ENCODE results near the gene EPHA3. TPM values are rescaled to one million over a fixed set of nuclear protein-coding genes. Genes with fewer than 3 reads are reported as not detected.

The EPHA3 gene
- 0.14 TPM in 1 of 2 replicates, not detected in the other for total RNA-seq

- DNase-seq = peak; percentile 0
These were observed at the start of gene EPHA3 for GRCh38 chr3:89107461-89108290. EPHA3 (plus strand) TSS chr3:89107621; CDS start chr3:89107749, 128 bp downstream.

GRCh38 chr3:89058371-89058770 lies 49.0 kb upstream of the EPHA3 start:
- no peak for DNase-seq

DNA sequence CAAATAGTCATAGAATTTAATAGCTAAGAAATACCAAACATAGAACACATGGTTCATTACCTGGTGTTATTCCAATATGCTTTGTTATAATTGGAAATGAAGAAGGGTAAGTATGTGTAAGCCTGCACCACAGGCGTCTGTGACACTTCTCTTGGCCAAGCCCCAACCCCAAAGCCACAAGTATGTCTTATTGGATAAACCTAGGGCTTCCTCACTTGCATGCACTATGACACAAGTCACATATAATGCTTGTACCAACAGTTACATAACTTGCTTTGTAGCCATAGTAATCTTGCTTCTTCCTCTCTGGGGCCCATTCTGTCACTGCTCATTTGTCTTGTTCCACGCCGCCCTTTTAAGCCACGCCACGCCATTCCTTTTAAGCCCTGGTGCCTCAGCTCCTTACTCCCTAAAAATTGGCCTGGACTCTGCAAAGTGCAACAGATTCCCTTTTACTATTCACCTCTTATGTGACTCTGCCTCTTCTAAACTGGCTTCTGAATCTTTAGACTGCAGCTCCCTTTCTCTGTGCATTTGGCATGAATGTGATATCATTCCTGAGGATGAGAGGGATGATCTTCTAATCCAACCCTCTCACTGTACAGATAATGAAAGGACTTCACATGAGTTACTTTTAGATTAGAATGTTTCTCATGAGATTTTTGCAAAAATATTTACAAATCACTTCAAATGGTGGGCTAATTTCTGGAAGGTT lies 48.1 kb upstream of the EPHA3 start:
- no peak for DNase-seq

DNA sequence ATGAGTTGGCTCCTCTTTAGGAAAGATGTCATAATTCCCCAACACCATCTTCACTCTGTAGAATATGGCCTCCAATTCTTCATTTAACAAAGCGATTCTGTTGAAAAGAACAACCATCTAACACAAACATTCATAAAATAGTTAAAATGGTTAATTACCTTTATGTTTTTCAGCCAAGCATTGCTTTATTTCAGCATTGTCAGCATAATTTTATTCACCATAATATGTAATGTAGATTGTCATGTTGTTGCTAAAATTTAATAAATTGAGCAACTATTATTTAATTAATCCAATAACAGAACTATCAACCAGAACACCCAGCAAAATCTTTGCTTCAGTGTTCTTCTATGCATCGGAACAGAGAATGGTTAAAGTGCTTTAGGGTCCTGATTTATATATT lies 46.2 kb upstream of the EPHA3 start:
- DNase-seq = no peak

GRCh38 chr3:89067736-89068135 lies 39.7 kb upstream of the EPHA3 start:
- no peak for DNase-seq

DNA sequence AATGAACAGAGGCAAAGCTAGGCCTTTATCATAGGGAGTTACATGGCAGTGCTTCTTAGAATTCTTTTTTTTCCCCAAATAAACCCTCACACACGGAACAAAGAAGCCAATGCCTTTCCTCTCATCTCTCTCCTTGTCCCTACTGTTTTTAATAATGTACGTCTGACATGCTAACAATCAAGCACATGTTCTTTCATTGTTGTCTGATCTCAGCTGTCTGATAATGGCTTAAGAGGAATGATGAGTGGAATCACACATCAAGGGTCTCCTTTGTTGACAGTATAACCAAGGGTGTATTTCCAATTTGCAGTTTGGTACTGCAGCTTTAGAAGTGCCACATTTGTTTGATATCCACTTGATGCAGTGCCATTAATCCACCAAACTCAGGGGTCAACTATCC lies 34.8 kb upstream of the EPHA3 start:
- DNase-seq = no peak

DNA sequence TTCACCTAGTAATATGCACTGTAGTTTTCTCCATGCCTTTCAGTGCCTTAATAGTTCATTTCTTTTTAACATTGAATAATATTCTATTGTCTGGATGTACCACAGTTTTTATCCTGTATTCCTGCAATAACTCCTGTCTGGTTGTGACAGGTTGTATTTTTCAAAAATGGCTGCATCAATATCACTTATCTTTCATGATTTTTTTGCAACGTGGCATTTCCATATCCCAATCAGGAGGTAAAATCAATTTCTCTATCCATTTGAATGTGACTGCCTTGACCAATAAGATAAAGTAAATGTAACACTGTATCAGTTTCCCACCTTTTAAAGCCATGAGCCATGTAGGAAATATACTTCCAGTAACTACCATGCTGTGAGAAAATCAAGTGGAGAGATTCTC lies 27.5 kb upstream of the EPHA3 start:
- DNase-seq = no peak

GRCh38 chr3:89087851-89088250 lies 19.6 kb upstream of the EPHA3 start:
- DNase-seq = no peak

DNA sequence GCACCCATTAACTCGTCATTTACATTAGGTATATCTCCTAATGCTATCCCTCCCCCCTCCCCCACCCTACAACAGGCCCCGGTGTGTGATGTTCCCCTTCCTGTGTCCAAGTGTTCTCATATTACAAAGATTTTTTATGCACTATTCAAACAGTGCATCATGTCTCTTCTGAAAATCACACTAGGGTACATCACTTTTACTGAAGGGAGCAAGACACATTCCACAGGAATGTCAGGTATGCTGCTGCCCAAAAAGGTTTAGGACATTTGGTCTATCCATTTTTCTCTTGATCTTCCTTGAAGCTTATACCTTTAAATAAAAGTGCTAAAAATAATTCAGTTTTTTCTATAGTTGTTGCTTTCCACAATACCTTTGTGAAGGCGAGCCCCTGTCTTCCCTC lies 9.2 kb upstream of the EPHA3 start:
- DNase-seq = no peak

DNA sequence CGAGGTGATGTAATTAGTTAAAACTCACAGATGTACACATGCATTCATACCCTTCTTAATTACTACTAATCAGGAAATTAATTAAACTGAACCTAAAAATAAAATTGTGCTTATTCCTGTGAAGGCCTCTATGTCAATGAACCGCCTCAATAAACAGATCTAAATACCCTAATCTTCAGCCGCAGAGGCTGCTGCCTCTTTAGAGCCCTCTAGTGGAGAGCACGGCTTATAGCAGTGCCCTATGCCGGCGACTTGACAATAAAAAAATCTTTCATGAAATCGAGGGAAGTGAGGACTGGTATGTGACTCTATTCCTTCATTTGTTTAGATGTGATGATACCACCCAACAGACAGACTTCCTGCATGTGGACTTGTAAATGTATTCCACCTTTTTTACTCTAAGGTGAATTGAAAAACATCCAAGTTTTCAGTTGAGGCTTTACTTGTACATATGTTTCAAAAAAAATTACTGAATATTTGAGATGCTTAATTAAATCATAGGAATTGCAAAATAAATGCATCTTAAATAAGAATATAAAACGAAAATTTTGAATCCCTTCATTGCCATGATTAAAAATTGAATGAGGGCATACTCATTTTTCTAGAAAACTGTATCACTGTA lies 8.3 kb upstream of the EPHA3 start:
- DNase-seq = peak; percentile 38

- DNase-seq = no peak
These were observed 6.2 kb upstream of the EPHA3 start for GRCh38 chr3:89101251-89101650.

DNA sequence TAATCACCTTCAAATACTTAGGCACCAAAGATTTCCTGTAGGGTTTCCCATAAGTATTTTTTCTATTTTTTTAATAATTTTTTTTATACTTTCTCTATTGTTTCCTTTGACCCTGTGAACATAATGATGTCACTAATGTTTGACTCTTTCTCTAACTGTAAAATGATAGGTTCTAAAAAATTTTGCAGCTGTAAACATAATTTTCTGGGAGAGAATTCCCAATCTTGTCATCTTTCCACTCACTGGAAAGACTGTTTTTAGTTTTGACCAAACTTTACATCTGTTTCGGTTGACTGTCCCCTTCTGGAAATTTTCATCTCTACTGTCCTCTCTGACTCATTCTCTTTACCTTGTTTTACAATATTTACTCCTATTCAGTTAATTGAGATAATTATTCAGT lies 5.5 kb upstream of the EPHA3 start:
- DNase-seq = no peak

DNA sequence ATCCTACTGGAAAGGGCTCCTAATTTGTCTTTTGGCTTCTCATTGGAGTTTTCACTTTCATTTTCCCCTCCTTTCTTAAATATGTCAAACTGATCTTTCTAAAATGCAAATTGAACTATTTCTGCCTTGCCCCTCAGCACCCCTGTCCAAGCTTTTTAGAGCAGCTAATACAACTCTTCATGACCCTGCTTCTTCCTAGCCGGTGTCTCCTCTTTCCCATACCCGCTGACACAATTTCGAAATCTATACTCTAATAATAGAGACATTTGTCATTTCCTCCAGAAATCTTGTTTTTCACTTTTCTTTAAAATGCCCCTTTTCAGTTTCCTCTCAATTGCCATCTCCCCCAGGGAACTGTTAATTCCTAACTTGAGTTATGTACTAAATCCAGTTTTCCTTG lies 2.9 kb upstream of the EPHA3 start:
- DNase-seq = no peak

- DNase-seq = no peak
These were observed 1.9 kb upstream of the EPHA3 start for GRCh38 chr3:89105503-89105902.

- DNase-seq = no peak
These were observed 800 bp downstream of the EPHA3 start for GRCh38 chr3:89108291-89108550.

- no peak for DNase-seq
These were observed 5.9 kb downstream of the EPHA3 start for GRCh38 chr3:89113344-89113743.

DNA sequence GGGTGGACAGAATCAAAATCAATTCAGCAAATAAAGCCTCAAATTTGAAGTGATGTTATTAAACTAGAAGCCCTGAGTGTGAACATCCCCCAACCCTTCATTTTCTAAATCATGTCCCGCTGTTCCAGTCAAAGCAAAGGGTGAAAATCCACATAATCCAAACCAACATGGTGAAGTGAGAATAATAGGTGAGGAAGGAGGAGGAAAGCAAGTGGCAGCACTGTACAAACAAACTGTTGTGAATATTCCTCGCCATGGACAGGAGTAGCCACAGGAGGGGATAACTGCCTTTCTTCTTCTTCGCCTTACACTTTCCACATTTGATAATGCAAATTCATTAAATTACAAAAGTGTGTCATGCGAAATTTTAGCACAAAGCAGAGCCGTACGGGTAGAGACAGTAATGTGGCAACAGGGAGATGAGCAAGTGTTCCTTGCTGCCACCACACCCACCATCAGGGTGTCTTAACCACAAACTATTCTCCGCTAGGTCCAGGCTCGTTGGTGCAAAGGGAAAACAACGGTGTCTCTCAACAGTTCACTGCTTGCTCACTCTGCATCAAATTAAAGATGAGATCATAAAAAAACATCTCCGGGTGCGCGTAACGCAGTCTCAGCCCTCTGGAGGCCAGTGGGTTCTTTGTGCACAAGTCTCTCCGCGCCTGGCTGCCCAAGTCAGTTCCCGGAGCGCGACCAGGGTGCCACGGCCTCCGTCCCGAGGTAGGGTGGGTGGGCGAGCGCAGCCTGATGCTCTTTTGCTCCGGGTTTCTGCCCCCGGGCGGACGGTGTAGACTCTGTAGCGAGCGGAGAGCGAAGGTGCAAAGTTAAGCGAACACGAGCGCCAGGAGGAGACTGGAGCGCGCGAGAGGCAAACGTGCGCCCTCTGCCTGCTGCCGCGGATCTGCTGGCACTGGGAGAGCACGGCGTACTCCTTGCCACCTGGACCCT lies 6.7 kb downstream of the EPHA3 start:
- no peak for DNase-seq

GRCh38 chr3:89114841-89115223 lies 7.4 kb downstream of the EPHA3 start:
- DNase-seq = no peak

- DNase-seq = no peak
These were observed 9.1 kb downstream of the EPHA3 start for GRCh38 chr3:89116476-89116875.

DNA sequence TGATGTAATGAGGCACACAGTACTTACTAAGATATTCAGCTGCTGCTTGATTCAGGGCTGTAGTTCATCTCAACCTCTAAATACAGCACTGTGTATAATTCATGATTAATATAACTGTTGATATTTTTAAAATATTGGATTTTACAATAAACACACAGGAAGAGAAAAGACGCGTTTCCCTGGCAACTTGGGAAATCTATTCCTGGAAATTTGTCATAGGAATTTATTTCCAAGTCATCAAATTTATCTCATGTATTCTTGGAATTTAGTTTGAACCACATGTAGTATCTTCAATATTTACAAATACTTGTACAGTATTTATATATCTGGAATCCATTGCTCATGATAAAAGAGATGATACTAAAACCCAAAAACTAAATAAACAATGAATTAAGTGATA lies 30.6 kb downstream of the EPHA3 start:
- no peak for DNase-seq

DNA sequence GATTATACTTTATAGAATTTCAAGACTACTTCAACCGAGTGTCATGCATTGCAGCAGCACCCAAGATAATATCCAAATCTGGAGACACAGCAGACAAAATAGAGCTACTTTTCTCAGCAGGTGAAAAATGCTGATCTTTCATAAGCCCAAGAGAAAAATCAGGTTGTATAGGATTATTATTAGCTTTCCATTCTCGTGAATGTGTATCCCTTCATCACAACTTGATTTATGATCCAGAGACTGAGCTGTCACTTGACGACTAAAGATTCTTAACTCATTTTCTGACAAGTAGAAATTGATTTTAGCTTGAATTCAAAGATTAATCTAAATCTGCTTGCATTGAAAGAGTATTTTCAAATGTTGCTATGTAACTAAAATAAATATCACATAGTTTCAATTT lies 32.4 kb downstream of the EPHA3 start:
- DNase-seq = no peak

GRCh38 chr3:89144080-89144479 lies 36.7 kb downstream of the EPHA3 start:
- DNase-seq = no peak

GRCh38 chr3:89145995-89146394 lies 38.6 kb downstream of the EPHA3 start:
- DNase-seq = no peak
